Measurements from ENCODE around the gene C5orf63. TPM values are rescaled to one million over a fixed set of nuclear protein-coding genes. Genes with fewer than 3 reads are reported as not detected.
"Not testable (repeated sequence)": the region's sequence is repeated elsewhere in the genome, so short reads cannot be mapped to it uniquely, and the experiment has no call there.

The C5orf63 gene
- total and polyA plus RNA-seq, 2 donors (not counting 1 experiment from before 2014, with no cell fraction given), result 10.3 to 20.0 TPM

DNA sequence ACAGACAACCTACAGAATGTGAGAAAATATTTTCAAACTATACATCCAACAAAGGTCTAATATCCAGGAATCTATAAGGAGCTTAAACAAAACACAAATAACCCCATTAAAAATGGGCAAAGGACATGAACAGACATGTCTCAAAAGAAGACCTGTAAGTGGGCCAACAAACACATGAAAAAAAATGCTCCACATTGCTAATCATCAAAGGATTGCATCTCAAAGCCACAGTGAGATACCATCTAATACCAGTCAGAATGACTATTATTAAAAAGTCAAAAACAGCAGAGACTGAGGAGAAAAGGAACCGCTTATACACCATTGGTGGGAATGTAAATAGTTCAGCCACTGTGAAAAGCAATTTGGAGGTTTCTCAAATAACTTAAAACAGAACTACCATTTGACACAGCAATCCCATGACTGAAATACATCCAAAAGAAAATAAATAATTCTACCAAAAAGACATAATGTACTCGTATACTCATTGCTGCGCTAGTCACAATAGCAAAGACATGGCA is 39.1 kb upstream of the C5orf63 start:
- WGBS (ENCODE audit: insufficient coverage), result no CpG with 5 or more reads among the region's 3 CpGs
- CTCF ChIA-PET, result no interaction called here
- peaks cover 3 to 9% of the 10 kb centered on the region in 2 donors for H3K4me1 ChIP-seq (ENCODE audit: control insufficient read depth in 2 of 2, insufficient read depth in 2 of 2, low read length in 2 of 2)
- peaks cover 0 to 4% (median 0%) of the 10 kb centered on the region in 3 donors for H3K9me3 ChIP-seq (ENCODE audit: control extremely low read depth in 1 of 3, control insufficient read depth in 2 of 3, insufficient read depth in 1 of 3, low read length in 2 of 3)
- peaks cover 7% of the 10 kb centered on the region for H3K4me1 Mint-ChIP-seq
- POLR2A ChIA-PET, result no interaction called here
- no peak overlapping the region for H3K27ac Mint-ChIP-seq
- no peak for TF ChIP-seq EZH2 (IDR thresholded peaks at IDR 0.05; ENCODE audit: borderline replicate concordance, insufficient read depth, low read depth, low read length, poor library complexity, severe bottlenecking)
- TF ChIP-seq, protein P1, sequence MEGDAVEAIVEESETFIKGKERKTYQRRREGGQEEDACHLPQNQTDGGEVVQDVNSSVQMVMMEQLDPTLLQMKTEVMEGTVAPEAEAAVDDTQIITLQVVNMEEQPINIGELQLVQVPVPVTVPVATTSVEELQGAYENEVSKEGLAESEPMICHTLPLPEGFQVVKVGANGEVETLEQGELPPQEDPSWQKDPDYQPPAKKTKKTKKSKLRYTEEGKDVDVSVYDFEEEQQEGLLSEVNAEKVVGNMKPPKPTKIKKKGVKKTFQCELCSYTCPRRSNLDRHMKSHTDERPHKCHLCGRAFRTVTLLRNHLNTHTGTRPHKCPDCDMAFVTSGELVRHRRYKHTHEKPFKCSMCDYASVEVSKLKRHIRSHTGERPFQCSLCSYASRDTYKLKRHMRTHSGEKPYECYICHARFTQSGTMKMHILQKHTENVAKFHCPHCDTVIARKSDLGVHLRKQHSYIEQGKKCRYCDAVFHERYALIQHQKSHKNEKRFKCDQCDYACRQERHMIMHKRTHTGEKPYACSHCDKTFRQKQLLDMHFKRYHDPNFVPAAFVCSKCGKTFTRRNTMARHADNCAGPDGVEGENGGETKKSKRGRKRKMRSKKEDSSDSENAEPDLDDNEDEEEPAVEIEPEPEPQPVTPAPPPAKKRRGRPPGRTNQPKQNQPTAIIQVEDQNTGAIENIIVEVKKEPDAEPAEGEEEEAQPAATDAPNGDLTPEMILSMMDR (IDR thresholded peaks at IDR 0.05), result no peak
- no peaks in the 10 kb centered on the region for H3K9me3 Mint-ChIP-seq (ENCODE audit: insufficient read depth)
- no peak overlapping the region for H2AFZ ChIP-seq (ENCODE audit: insufficient read depth, low read depth, low read length, poor library complexity, severe bottlenecking)
- H3K27me3 Mint-ChIP-seq, result peaks cover 32% of the 10 kb centered on the region
- no peak overlapping the region for H3K4me3 Mint-ChIP-seq
- H3K36me3 ChIP-seq (replicated peaks in 1 of 2; ENCODE audit: control extremely low read depth in 1 of 2, control insufficient read depth in 1 of 2, extremely low read depth in 1 of 2, insufficient read depth in 2 of 2, low read length in 1 of 2), result no peaks in the 10 kb centered on the region
- H3K27ac ChIP-seq (ENCODE audit: low read length in 2 of 2), result no peak overlapping the region
- intact Hi-C loops (cut with micrococcal nuclease), result no loop called here
- H3K4me3 ChIP-seq (ENCODE audit: control extremely low read depth in 1 of 5, extremely low read depth in 1 of 5, insufficient read depth in 1 of 5, low read depth in 2 of 5, low read length in 4 of 5), result no peak overlapping the region
- DNase-seq, result no peak
- H3K9ac ChIP-seq (ENCODE audit: low read length), result no peak overlapping the region
- no peak for ATAC-seq (ENCODE audit: low read depth)
- no peak overlapping the region for H3K4me2 ChIP-seq (replicated peaks; ENCODE audit: low read depth, low read length, poor library complexity, severe bottlenecking)
- peaks cover 0 to 3% (median 0%) of the 10 kb centered on the region in 4 experiments for H3K27me3 ChIP-seq (replicated peaks in 1 of 4; ENCODE audit: control extremely low read depth in 1 of 4, control insufficient read depth in 3 of 4, insufficient read depth in 4 of 4, low read length in 3 of 4)
- no peaks in the 10 kb centered on the region for H3K79me2 ChIP-seq (ENCODE audit: control insufficient read depth, insufficient read depth, low read length)
- no peaks in the 10 kb centered on the region for H4K20me1 ChIP-seq (ENCODE audit: control insufficient read depth, insufficient read depth, low read length, poor library complexity, severe bottlenecking)

DNA sequence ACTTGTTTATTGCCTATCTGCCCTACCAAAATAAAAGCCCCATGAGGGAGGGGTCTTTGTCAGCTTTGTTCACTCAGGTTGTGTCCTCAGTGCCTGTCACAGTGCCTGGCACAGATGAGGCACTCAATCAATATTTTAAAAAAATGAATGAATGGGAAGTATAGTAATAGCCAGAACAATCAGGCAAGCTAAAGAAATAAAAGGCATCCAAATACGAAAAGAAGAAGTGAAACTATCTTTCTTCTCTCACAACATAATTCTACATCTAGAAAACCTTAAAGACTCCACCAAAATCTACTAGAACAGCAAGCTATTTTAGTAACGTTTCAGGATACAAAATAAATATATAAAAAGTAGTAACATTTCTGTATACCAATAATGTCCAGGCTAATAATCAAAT is 37.8 kb upstream of the C5orf63 start:
- no peak for TF ChIP-seq EZH2 (IDR thresholded peaks at IDR 0.05; ENCODE audit: borderline replicate concordance, insufficient read depth, low read depth, low read length, poor library complexity, severe bottlenecking)
- TF ChIP-seq, protein P1 (IDR thresholded peaks at IDR 0.05), result no peak
- Histone ChIP-seq H4K20me1 (ENCODE audit: control insufficient read depth, insufficient read depth, low read length, poor library complexity, severe bottlenecking) (no peaks in the 10 kb centered on the region), H2AFZ (ENCODE audit: insufficient read depth, low read depth, low read length, poor library complexity, severe bottlenecking) (no peak overlapping the region), H3K79me2 (ENCODE audit: control insufficient read depth, insufficient read depth, low read length) (no peaks in the 10 kb centered on the region), H3K27me3 (replicated peaks in 1 of 4; ENCODE audit: control extremely low read depth in 1 of 4, control insufficient read depth in 3 of 4, insufficient read depth in 4 of 4, low read length in 3 of 4) (peaks cover 0 to 3% (median 0%) of the 10 kb centered on the region in 4 experiments), H3K36me3 (replicated peaks in 1 of 2; ENCODE audit: control extremely low read depth in 1 of 2, control insufficient read depth in 1 of 2, extremely low read depth in 1 of 2, insufficient read depth in 2 of 2, low read length in 1 of 2) (no peaks in the 10 kb centered on the region), H3K4me3 (ENCODE audit: control extremely low read depth in 1 of 5, extremely low read depth in 1 of 5, insufficient read depth in 1 of 5, low read depth in 2 of 5, low read length in 4 of 5) (no peak overlapping the region), H3K27ac (ENCODE audit: low read length in 2 of 2) (no peak overlapping the region), H3K4me2 (replicated peaks; ENCODE audit: low read depth, low read length, poor library complexity, severe bottlenecking) (no peak overlapping the region), H3K9me3 (ENCODE audit: control extremely low read depth in 1 of 3, control insufficient read depth in 2 of 3, insufficient read depth in 1 of 3, low read length in 2 of 3) (peaks cover 0 to 4% (median 0%) of the 10 kb centered on the region in 3 donors), H3K9ac (ENCODE audit: low read length) (no peak overlapping the region), H3K4me1 (ENCODE audit: control insufficient read depth in 2 of 2, insufficient read depth in 2 of 2, low read length in 2 of 2) (peaks cover 3 to 9% of the 10 kb centered on the region in 2 donors)
- intact Hi-C loops (cut with micrococcal nuclease), result no loop called here
- no peak overlapping the region for H3K27ac Mint-ChIP-seq
- CTCF ChIA-PET, result no interaction called here
- DNase-seq, result peak; percentile 23
- H3K9me3 Mint-ChIP-seq (ENCODE audit: insufficient read depth), result peaks cover 2% of the 10 kb centered on the region
- peaks cover 28% of the 10 kb centered on the region for H3K27me3 Mint-ChIP-seq
- no CpG with 5 or more reads among the region's 2 CpGs for WGBS (ENCODE audit: insufficient coverage)
- no peak overlapping the region for H3K4me3 Mint-ChIP-seq
- POLR2A ChIA-PET, result no interaction called here
- peaks cover 7% of the 10 kb centered on the region for H3K4me1 Mint-ChIP-seq
- no peak for ATAC-seq (ENCODE audit: low read depth)

DNA sequence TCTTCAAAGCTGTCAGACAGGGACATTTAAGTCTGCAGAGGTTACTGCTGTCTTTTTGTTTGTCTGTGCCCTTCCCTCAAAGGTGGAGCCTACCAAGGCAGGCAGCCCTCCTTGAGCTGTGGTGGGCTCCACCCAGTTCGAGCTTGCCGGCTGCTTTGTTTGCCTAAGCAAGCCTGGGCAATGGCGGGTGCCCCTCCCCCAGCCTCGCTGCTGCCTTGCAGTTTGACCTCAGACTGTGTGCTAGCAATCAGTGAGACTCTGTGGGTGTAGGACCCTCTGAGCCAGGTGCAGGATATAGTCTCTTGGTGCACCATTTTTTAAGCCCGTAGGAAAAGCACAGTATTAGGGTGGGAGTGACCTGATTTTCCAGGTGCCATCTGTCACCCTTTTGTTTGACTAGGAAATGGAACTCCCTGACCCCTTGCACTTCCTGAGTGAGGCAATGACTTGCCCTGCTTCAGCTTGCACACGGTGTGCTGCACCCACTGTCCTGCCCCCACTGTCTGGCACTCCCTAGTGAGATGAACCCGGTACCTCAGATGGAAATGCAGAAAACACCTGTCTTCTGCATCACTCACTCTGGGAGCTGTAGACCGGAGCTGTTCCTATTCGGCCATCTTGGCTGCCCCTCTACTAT is 35.4 kb upstream of the C5orf63 start:
- H3K9me3 Mint-ChIP-seq (ENCODE audit: insufficient read depth); H3K4me3 Mint-ChIP-seq: not testable (repeated sequence)
- WGBS (ENCODE audit: insufficient coverage), result 95% methylated on average over 6 of the region's 9 CpGs

More for the DNA sequence above, 35.4 kb upstream of the C5orf63 start:
- POLR2A ChIA-PET; H3K4me1 ChIP-seq (ENCODE audit: control insufficient read depth in 2 of 2, insufficient read depth in 2 of 2, low read length in 2 of 2); H3K4me3 ChIP-seq (ENCODE audit: control extremely low read depth in 1 of 5, extremely low read depth in 1 of 5, insufficient read depth in 1 of 5, low read depth in 2 of 5, low read length in 4 of 5); DNase-seq; H3K4me1 Mint-ChIP-seq; H3K27me3 ChIP-seq (replicated peaks in 1 of 4; ENCODE audit: control extremely low read depth in 1 of 4, control insufficient read depth in 3 of 4, insufficient read depth in 4 of 4, low read length in 3 of 4); H3K79me2 ChIP-seq (ENCODE audit: control insufficient read depth, insufficient read depth, low read length); ATAC-seq (ENCODE audit: low read depth); H4K20me1 ChIP-seq (ENCODE audit: control insufficient read depth, insufficient read depth, low read length, poor library complexity, severe bottlenecking); H3K27ac ChIP-seq (ENCODE audit: low read length in 2 of 2); H3K9me3 ChIP-seq (ENCODE audit: control extremely low read depth in 1 of 3, control insufficient read depth in 2 of 3, insufficient read depth in 1 of 3, low read length in 2 of 3); H3K27ac Mint-ChIP-seq; intact Hi-C loops (cut with micrococcal nuclease); H3K36me3 ChIP-seq (replicated peaks in 1 of 2; ENCODE audit: control extremely low read depth in 1 of 2, control insufficient read depth in 1 of 2, extremely low read depth in 1 of 2, insufficient read depth in 2 of 2, low read length in 1 of 2); H3K9ac ChIP-seq (ENCODE audit: low read length); H3K4me2 ChIP-seq (replicated peaks; ENCODE audit: low read depth, low read length, poor library complexity, severe bottlenecking); H2AFZ ChIP-seq (ENCODE audit: insufficient read depth, low read depth, low read length, poor library complexity, severe bottlenecking); CTCF ChIA-PET: not testable (repeated sequence)
- peaks cover 22% of the 10 kb centered on the region for H3K27me3 Mint-ChIP-seq
